MM.1S (cell line): ENCODE results near the gene WDR70.

Experiments
- CTCF ChIP-seq: fragments of 300-600 bp; sonication (generic); IDR thresholded peaks from 2 replicates; pipeline ENCODE4 v1.5.1; 2016; ENCODE audit warnings: antibody characterized with exemption, low read length, mixed read lengths
- EZH2 ChIP-seq: fragments of 300-600 bp; sonication (generic); optimal IDR thresholded peaks from 2 replicates; pipeline ENCODE3; 2017; ENCODE audit warnings: low read depth, mild to moderate bottlenecking, antibody characterized with exemption, low read length, mixed read lengths

- TF ChIP-seq CTCF (no peak), EZH2 (no peak)
Observed at GRCh38 chr5:37496902-37497445, 117.9 kb downstream of the WDR70 start.
